HG03045 (cell line): ENCODE data around the gene EIF2A.

ENCODE experiments used
- ATAC-seq: cut with Tn5 transposase; IDR thresholded peaks from one replicate; pipeline ENCODE4 v1.9.1; 2021; ENCODE audit warnings: mild to moderate bottlenecking, moderate library complexity; ENCODE audit not compliant: unreplicated experiment

Gene EIF2A

DNA sequence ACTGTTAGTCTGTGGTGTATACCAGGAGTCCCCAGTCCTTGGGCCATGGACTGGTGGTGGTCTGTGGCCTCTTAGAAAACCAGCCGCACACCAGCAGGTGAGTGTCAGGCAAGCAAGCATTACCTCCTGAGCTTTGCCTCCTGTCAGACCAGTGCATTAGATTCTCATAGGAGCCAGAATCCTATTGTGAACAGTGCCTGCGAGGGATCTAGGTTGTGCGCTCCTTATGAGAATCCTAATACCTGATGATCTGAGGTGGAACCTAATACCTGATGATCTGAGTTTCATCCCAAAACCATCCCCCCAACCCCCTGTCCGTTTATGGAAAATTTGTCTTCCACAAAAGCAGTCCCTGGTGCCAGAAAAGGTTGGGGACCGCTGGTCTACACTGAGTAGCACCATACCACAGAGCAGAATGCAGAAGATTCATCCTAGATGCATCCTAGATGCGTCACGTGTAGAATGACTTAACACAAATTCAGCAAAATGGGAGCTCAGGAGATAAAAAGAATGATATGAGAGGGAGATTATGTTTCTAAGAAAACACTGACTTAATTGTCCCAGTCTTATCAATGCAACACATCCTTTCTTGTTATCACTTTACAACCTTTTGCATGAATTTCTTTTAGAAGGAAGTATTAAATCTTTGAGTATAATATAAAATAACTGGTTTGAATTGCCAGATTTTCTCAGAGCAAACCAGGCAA lies 85.1 kb downstream of the EIF2A start:
- ATAC-seq, result no peak

DNA sequence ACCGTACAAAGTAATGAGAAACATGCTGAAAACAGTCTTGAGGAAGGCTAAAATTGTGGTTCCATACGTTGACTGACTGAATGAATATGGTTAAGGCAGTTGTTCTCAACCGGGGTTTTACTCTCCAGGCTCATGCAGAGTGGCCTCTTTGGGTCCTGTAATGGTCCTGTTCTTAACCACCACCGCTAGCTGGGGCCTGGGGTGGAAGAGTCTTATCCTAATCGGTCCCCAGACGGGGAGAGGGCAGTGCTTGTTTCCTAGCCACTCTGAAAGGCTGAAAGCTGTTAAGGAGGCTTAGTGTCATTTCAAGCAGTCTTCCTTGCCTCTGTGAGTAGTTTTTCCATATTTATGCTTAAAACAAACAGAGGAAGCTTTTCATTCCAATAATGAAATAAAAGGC lies 88.5 kb downstream of the EIF2A start:
- no peak for ATAC-seq

DNA sequence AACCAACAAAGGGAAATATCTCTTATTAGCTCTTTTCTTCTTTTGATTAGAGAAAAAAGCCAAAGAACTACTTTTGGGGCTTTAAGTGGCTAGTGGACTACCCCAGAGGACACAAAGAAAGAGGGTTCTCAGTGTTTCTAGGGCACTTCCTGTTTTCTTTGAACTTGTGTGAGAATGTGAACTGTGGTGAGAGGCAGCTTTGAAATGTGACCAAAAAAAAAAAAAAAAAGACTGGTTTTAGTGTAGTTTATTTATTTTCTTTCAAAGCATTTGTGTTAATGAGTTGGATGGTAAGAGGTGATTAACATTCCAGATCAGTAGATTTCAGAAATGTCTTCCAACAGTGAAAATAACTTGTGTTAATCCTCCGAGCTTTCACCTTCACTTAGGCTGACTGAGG lies 88.9 kb downstream of the EIF2A start:
- ATAC-seq, result no peak
